GM12873 (cell line): ENCODE measurements around the gene CDC25C.

Experiments
- TF ChIP-seq, protein P1 (sequence below): IDR thresholded peaks from 2 replicates; pipeline ENCODE4 v1.5.1; 2012; ENCODE audit warnings: low read depth, mild to moderate bottlenecking, moderate library complexity, low read length, control low read depth; ENCODE audit not compliant: insufficient read depth; ENCODE audit errors: missing control alignments

CDC25C gene

GRCh38 chr5:138366632-138367382 is 35.2 kb upstream of the CDC25C start:
- TF ChIP-seq, protein P1, sequence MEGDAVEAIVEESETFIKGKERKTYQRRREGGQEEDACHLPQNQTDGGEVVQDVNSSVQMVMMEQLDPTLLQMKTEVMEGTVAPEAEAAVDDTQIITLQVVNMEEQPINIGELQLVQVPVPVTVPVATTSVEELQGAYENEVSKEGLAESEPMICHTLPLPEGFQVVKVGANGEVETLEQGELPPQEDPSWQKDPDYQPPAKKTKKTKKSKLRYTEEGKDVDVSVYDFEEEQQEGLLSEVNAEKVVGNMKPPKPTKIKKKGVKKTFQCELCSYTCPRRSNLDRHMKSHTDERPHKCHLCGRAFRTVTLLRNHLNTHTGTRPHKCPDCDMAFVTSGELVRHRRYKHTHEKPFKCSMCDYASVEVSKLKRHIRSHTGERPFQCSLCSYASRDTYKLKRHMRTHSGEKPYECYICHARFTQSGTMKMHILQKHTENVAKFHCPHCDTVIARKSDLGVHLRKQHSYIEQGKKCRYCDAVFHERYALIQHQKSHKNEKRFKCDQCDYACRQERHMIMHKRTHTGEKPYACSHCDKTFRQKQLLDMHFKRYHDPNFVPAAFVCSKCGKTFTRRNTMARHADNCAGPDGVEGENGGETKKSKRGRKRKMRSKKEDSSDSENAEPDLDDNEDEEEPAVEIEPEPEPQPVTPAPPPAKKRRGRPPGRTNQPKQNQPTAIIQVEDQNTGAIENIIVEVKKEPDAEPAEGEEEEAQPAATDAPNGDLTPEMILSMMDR = no peak

- TF ChIP-seq, protein P1 = no peak
Measured at GRCh38 chr5:138364576-138364975, 33.0 kb upstream of the CDC25C start.

GRCh38 chr5:138360941-138361452 is 29.4 kb upstream of the CDC25C start:
- TF ChIP-seq, protein P1 = no peak

DNA sequence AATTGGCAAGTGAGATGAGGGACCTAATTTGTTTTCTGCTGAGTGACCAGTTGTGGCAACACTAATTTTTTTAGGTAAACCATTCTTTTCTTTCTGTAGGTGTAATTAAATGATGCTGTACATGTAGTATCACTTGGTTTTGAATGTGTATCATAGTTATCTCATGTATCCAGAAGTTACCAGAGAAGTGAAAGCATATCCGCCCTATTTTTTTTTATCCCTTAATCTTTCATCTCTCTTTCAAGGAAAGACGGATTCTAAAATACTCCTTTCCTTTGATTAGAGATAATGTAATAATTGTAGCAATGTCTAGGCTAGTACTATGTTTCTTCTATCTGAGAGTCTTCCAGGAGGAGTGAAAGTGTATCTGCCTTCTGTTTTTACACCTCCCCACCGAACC is 28.0 kb upstream of the CDC25C start:
- TF ChIP-seq, protein P1 = no peak

GRCh38 chr5:138354926-138355378 is 23.3 kb upstream of the CDC25C start:
- TF ChIP-seq, protein P1 = peak; percentile 19

- TF ChIP-seq, protein P1 = no peak
Measured at GRCh38 chr5:138354387-138354786, 22.8 kb upstream of the CDC25C start.

DNA sequence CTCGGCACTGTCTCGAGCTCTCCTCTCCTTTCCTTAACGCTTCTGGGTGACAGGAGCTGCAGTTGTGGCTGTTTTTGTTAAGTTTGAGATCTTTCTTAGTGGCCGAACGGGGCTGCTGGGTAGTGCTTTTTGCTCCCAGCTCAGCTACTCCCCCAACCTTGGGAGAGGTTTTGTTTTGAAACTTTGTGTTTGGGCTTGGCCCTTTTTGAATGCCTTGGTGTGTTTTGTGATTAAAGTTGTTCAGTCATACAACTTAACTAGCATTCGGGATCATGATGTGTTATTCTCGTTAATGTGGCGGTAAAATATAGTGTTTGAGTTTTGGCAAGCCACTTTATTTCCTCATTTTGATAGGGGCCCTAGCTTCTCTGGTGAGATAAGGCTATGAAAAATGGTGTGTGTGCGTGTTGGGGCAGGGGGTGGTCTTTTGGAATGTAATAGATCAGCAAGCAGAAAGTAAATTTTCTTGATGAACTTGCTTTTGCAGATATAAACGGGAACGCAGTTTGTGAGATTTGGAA is 22.0 kb upstream of the CDC25C start:
- TF ChIP-seq, protein P1 = no peak
